Measurements from ENCODE around the gene SMC1A. TPM values are rescaled to one million over a fixed set of nuclear protein-coding genes. Genes with fewer than 3 reads are reported as not detected.
A peak's percentile ranks its signal among the peaks of the same experiment; 100 is the strongest.

SMC1A gene
- polyA plus RNA-seq, 4 donors = 7.0 to 45.4 (median 12.5) TPM

DNA sequence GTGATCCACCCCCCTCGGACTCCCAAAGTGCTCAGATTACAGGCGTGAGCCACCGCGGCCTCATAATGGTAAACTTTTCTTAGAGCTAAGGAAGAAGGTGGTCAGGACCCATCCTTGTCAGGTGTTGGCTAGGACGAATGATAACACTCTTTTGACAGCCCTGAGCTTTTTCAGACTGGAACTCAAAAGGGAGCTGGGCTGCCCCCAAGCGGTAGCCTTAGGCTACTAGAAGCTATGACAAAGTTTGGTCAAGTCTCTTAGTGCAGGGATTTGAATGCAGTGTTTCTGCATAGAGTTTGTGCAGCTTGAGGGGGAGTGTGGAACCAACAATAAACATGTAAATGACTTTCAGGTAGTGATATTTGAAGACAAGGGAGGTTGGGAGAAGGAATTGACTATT is 23.5 kb upstream of the SMC1A start:
- no peaks in the 10 kb centered on the region for H3K9me3 ChIP-seq (ENCODE audit: control insufficient read depth in 2 of 2, insufficient read depth in 1 of 2, low read depth in 1 of 2, low read length in 1 of 2)
- no peaks in the 10 kb centered on the region for H3K36me3 ChIP-seq (ENCODE audit: control insufficient read depth in 3 of 3, insufficient read depth in 2 of 3, low read depth in 1 of 3, low read length in 3 of 3)
- no peak overlapping the region for H3K27ac ChIP-seq (ENCODE audit: low read depth in 1 of 3, low read length in 2 of 3)
- H3K4me1 ChIP-seq (ENCODE audit: control insufficient read depth in 3 of 3, insufficient read depth in 2 of 3, low read depth in 1 of 3, low read length in 2 of 3) = peaks cover 0 to 7% (median 0%) of the 10 kb centered on the region in 3 donors
- FAIRE-seq = no peak
- H3K27me3 ChIP-seq (ENCODE audit: control insufficient read depth in 3 of 3, insufficient read depth in 3 of 3, low read length in 3 of 3) = peaks cover 0 to under 1% (median 0%) of the 10 kb centered on the region in 3 donors
- peak; percentile 31 to 54 for DNase-seq
- 16 to 35% (median 17%) methylated on average over 6 of the region's 6 CpGs for WGBS, 3 donors
- no peak overlapping the region for H3K4me3 ChIP-seq (ENCODE audit: low read depth in 1 of 3, low read length in 3 of 3)

GRCh38 chrX:53442322-53442631 is 19.8 kb upstream of the SMC1A start:
- peaks cover 0 to 9% (median 0%) of the 10 kb centered on the region in 3 donors for H3K4me1 ChIP-seq (ENCODE audit: control insufficient read depth in 3 of 3, insufficient read depth in 2 of 3, low read depth in 1 of 3, low read length in 2 of 3)
- H3K9me3 ChIP-seq (ENCODE audit: control insufficient read depth in 2 of 2, insufficient read depth in 1 of 2, low read depth in 1 of 2, low read length in 1 of 2) = no peaks in the 10 kb centered on the region
- DNase-seq (no peak), FAIRE-seq (no peak)
- WGBS, 3 donors = 47 to 78% (median 50%) methylated on average over 1 of the region's 1 CpG
- H3K27me3 ChIP-seq (ENCODE audit: control insufficient read depth in 3 of 3, insufficient read depth in 3 of 3, low read length in 3 of 3) = peaks cover 0 to 7% (median 0%) of the 10 kb centered on the region in 3 donors
- no peak overlapping the region for H3K27ac ChIP-seq (ENCODE audit: low read depth in 1 of 3, low read length in 2 of 3)
- peak overlapping the region in 1 of 3 donors; percentile 39 for H3K4me3 ChIP-seq (ENCODE audit: low read depth in 1 of 3, low read length in 3 of 3)
- no peaks in the 10 kb centered on the region for H3K36me3 ChIP-seq (ENCODE audit: control insufficient read depth in 3 of 3, insufficient read depth in 2 of 3, low read depth in 1 of 3, low read length in 3 of 3)

DNA sequence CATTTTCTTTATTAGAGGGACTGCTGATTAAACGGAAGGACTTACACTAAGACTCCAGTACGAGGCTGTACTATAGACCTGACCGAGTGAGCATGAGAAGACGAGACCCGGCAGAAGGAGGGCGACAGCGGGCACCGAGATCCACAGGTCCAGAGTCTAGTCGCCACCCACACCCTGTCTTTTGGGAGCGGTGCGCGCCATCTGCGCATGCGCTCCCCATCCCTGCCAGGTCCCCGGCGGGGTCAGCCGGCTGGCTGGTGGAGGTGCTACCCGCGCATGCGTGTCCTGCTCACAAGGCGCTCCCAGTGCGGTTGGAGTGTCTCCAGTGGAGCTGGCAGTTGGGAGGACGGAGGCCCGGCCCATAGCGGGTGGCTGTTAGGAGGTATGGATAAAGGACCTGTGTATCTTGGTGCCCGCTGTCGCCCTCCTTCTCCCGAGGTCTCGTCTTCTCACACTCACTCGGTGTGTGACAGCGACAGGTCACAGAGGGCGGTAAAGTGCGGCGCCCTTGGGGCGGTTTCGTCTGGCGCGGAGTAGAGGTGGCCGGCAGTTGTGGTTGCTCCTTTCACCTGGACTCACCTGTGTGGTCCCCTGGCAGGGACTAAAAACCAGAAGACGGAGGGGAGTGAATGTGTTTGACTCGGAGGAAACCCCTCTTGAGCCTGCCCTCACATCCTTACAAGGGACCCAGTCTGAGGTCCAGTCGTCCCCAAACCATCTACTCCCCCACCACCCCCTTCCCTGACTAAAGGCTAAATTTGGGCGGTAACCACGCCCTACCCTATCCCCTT is 19.3 kb upstream of the SMC1A start:
- Histone ChIP-seq H3K4me3 (ENCODE audit: low read depth in 1 of 3, low read length in 3 of 3) (peak overlapping the region in 2 of 3 donors; percentile 34 to 39), H3K27ac (ENCODE audit: low read depth in 1 of 3, low read length in 2 of 3) (peak overlapping the region; percentile 36 to 91 (median 65)), H3K9me3 (ENCODE audit: control insufficient read depth in 2 of 2, insufficient read depth in 1 of 2, low read depth in 1 of 2, low read length in 1 of 2) (no peaks in the 10 kb centered on the region), H3K4me1 (ENCODE audit: control insufficient read depth in 3 of 3, insufficient read depth in 2 of 3, low read depth in 1 of 3, low read length in 2 of 3) (peaks cover 0 to 9% (median 0%) of the 10 kb centered on the region in 3 donors), H3K36me3 (ENCODE audit: control insufficient read depth in 3 of 3, insufficient read depth in 2 of 3, low read depth in 1 of 3, low read length in 3 of 3) (no peaks in the 10 kb centered on the region), H3K27me3 (ENCODE audit: control insufficient read depth in 3 of 3, insufficient read depth in 3 of 3, low read length in 3 of 3) (peaks cover 0 to 7% (median 0%) of the 10 kb centered on the region in 3 donors)
- no peak for FAIRE-seq
- peak; percentile 75 to 90 for DNase-seq
- 6 to 16% (median 9%) methylated on average over 30 to 44 of the region's 44 CpGs for WGBS, 3 donors

DNA sequence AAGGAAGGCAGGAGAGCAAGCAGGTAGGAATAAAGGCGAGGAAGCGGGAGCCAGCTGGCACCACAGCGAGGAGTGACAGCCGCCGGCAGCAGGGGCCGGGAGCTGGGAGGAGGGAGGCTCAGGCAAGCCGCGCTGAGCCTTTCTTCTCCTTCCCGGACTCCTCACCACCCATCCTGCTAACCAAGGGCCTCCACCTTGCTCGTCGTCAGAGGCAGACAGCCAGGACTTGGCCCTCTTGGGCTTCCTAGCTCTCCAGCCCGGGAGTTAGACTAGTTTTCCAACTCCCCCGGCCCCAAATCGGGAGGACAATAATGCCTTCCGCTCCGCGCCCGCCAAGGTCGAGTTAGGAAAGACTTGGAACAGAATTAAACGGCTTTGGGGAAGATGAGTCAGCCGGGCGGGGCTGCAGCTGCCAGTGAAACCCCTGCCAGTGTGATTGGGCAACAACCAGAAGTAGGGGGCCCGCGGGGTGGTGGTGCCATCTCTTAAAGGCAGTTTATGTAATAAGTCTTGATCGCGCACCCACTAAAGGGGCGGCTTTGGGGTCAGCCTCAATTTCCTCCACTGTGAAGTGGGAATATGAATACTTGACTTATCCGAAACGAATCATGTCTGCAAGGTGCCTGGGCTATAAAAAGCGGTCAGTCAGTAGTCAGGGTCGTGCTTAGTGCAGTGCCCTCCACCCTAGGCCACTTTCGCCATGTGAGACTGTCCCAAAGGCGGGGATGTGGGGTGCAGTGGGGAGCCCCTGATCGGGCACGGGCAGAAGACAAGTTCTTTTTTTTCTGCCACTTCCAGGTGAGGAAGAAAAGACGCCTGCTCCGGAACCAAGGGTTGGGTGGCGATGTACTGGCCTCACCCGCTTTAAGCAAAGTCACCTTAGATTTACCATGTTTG is 18.4 kb upstream of the SMC1A start:
- peaks cover 0 to 7% (median 0%) of the 10 kb centered on the region in 3 donors for H3K27me3 ChIP-seq (ENCODE audit: control insufficient read depth in 3 of 3, insufficient read depth in 3 of 3, low read length in 3 of 3)
- H3K4me3 ChIP-seq (ENCODE audit: low read depth in 1 of 3, low read length in 3 of 3) = peak overlapping the region in 2 of 3 donors; percentile 34 to 39
- H3K27ac ChIP-seq (ENCODE audit: low read depth in 1 of 3, low read length in 2 of 3) = peak overlapping the region; percentile 36 to 91 (median 65)
- FAIRE-seq = no peak
- H3K4me1 ChIP-seq (ENCODE audit: control insufficient read depth in 3 of 3, insufficient read depth in 2 of 3, low read depth in 1 of 3, low read length in 2 of 3) = peaks cover 0 to 9% (median 0%) of the 10 kb centered on the region in 3 donors
- 10 to 23% (median 11%) methylated on average over 21 to 39 of the region's 39 CpGs for WGBS, 3 donors
- peak; percentile 34 to 67 for DNase-seq
- H3K36me3 ChIP-seq (ENCODE audit: control insufficient read depth in 3 of 3, insufficient read depth in 2 of 3, low read depth in 1 of 3, low read length in 3 of 3) = no peaks in the 10 kb centered on the region
- no peaks in the 10 kb centered on the region for H3K9me3 ChIP-seq (ENCODE audit: control insufficient read depth in 2 of 2, insufficient read depth in 1 of 2, low read depth in 1 of 2, low read length in 1 of 2)

- Histone ChIP-seq H3K4me1 (ENCODE audit: control insufficient read depth in 3 of 3, insufficient read depth in 2 of 3, low read depth in 1 of 3, low read length in 2 of 3) (peaks cover 0 to 9% (median 0%) of the 10 kb centered on the region in 3 donors), H3K9me3 (ENCODE audit: control insufficient read depth in 2 of 2, insufficient read depth in 1 of 2, low read depth in 1 of 2, low read length in 1 of 2) (no peaks in the 10 kb centered on the region), H3K4me3 (ENCODE audit: low read depth in 1 of 3, low read length in 3 of 3) (peak overlapping the region in 2 of 3 donors; percentile 6 to 34), H3K27ac (ENCODE audit: low read depth in 1 of 3, low read length in 2 of 3) (peak overlapping the region; percentile 36 to 91 (median 65)), H3K36me3 (ENCODE audit: control insufficient read depth in 3 of 3, insufficient read depth in 2 of 3, low read depth in 1 of 3, low read length in 3 of 3) (no peaks in the 10 kb centered on the region), H3K27me3 (ENCODE audit: control insufficient read depth in 3 of 3, insufficient read depth in 3 of 3, low read length in 3 of 3) (peaks cover 0 to 7% (median 0%) of the 10 kb centered on the region in 3 donors)
- DNase-seq = peak in 1 of 2 donors; percentile 37
- 33 to 61% (median 53%) methylated on average over 5 of the region's 5 CpGs for WGBS, 3 donors
- FAIRE-seq = no peak
Observed at GRCh38 chrX:53440101-53440500, 17.6 kb upstream of the SMC1A start.

GRCh38 chrX:53438832-53439230 is 16.4 kb upstream of the SMC1A start:
- FAIRE-seq (no peak), DNase-seq (no peak)
- no peak overlapping the region for H3K4me3 ChIP-seq (ENCODE audit: low read depth in 1 of 3, low read length in 3 of 3)
- peaks cover 0 to 9% (median 0%) of the 10 kb centered on the region in 3 donors for H3K4me1 ChIP-seq (ENCODE audit: control insufficient read depth in 3 of 3, insufficient read depth in 2 of 3, low read depth in 1 of 3, low read length in 2 of 3)
- WGBS, 3 donors = 65 to 91% (median 76%) methylated on average over 1 of the region's 1 CpG
- peaks cover 0 to 7% (median 0%) of the 10 kb centered on the region in 3 donors for H3K27me3 ChIP-seq (ENCODE audit: control insufficient read depth in 3 of 3, insufficient read depth in 3 of 3, low read length in 3 of 3)
- no peak overlapping the region for H3K27ac ChIP-seq (ENCODE audit: low read depth in 1 of 3, low read length in 2 of 3)
- H3K9me3 ChIP-seq (ENCODE audit: control insufficient read depth in 2 of 2, insufficient read depth in 1 of 2, low read depth in 1 of 2, low read length in 1 of 2) = no peaks in the 10 kb centered on the region
- H3K36me3 ChIP-seq (ENCODE audit: control insufficient read depth in 3 of 3, insufficient read depth in 2 of 3, low read depth in 1 of 3, low read length in 3 of 3) = no peaks in the 10 kb centered on the region

GRCh38 chrX:53438174-53438831 is 15.8 kb upstream of the SMC1A start:
- no peaks in the 10 kb centered on the region for H3K9me3 ChIP-seq (ENCODE audit: control insufficient read depth in 2 of 2, insufficient read depth in 1 of 2, low read depth in 1 of 2, low read length in 1 of 2)
- H3K4me1 ChIP-seq (ENCODE audit: control insufficient read depth in 3 of 3, insufficient read depth in 2 of 3, low read depth in 1 of 3, low read length in 2 of 3) = peaks cover 0 to 9% (median 0%) of the 10 kb centered on the region in 3 donors
- H3K36me3 ChIP-seq (ENCODE audit: control insufficient read depth in 3 of 3, insufficient read depth in 2 of 3, low read depth in 1 of 3, low read length in 3 of 3) = no peaks in the 10 kb centered on the region
- H3K27me3 ChIP-seq (ENCODE audit: control insufficient read depth in 3 of 3, insufficient read depth in 3 of 3, low read length in 3 of 3) = peaks cover 0 to 7% (median 0%) of the 10 kb centered on the region in 3 donors
- FAIRE-seq = no peak
- H3K27ac ChIP-seq (ENCODE audit: low read depth in 1 of 3, low read length in 2 of 3) = no peak overlapping the region
- H3K4me3 ChIP-seq (ENCODE audit: low read depth in 1 of 3, low read length in 3 of 3) = no peak overlapping the region
- no peak for DNase-seq
- WGBS, 3 donors = 67 to 86% (median 73%) methylated on average over 5 of the region's 5 CpGs

- no peak overlapping the region for H3K27ac ChIP-seq (ENCODE audit: low read depth in 1 of 3, low read length in 2 of 3)
- H3K4me3 ChIP-seq (ENCODE audit: low read depth in 1 of 3, low read length in 3 of 3) = no peak overlapping the region
- DNase-seq (no peak), FAIRE-seq (no peak)
- no peaks in the 10 kb centered on the region for H3K9me3 ChIP-seq (ENCODE audit: control insufficient read depth in 2 of 2, insufficient read depth in 1 of 2, low read depth in 1 of 2, low read length in 1 of 2)
- peaks cover 0 to 2% (median 0%) of the 10 kb centered on the region in 3 donors for H3K36me3 ChIP-seq (ENCODE audit: control insufficient read depth in 3 of 3, insufficient read depth in 2 of 3, low read depth in 1 of 3, low read length in 3 of 3)
- H3K4me1 ChIP-seq (ENCODE audit: control insufficient read depth in 3 of 3, insufficient read depth in 2 of 3, low read depth in 1 of 3, low read length in 2 of 3) = peaks cover 0 to 8% (median 0%) of the 10 kb centered on the region in 3 donors
- peaks cover 0 to 7% (median 0%) of the 10 kb centered on the region in 3 donors for H3K27me3 ChIP-seq (ENCODE audit: control insufficient read depth in 3 of 3, insufficient read depth in 3 of 3, low read length in 3 of 3)
- 68 to 87% (median 77%) methylated on average over 2 of the region's 2 CpGs for WGBS, 3 donors
Observed at GRCh38 chrX:53437206-53437605, 14.8 kb upstream of the SMC1A start.

Data from small intestine (tissue), 7 donors.